Upper lobe of left lung (tissue), 4 donors: ENCODE data around the gene KIAA0232.

Experiments
- CTCF ChIP-seq, 6 experiments: fragments of 450-650 bp in 4 of 6; fragments of 200-600 bp in 2 of 6; sonication (generic) in 2 of 6; IDR thresholded peaks; one replicate each; pipeline ENCODE4 v1.5.1; 2016 to 2019; ENCODE audit warnings: antibody characterized with exemption in 6 of 6
- EP300 ChIP-seq, 4 donors: sonication (generic); formaldehyde crosslinking; IDR thresholded peaks; one replicate each; pipeline ENCODE4 v1.5.1; 2017; ENCODE audit warnings: antibody characterized with exemption in 4 of 4, control low read depth in 2 of 4

- TF ChIP-seq CTCF (IDR thresholded peaks at IDR 0.05): no peak
- TF ChIP-seq EP300 (IDR thresholded peaks at IDR 0.05): no peak
Measured at GRCh38 chr4:6753103-6753560, 29.4 kb upstream of the KIAA0232 start.
